RWPE2 (cell line): ENCODE measurements around the gene COL4A2.

Source experiments
- ATAC-seq: fragments of 200-7000 bp; cut with Tn5 transposase; 3 replicates; pipeline ENCODE4 v1.9.1; 2021; ENCODE audit warnings: low read depth
- DNase-seq: peaks from one replicate; pipeline ENCODE4 v3.0.0-alpha.2; 2020; ENCODE audit warnings: low spot score
- H3K27ac ChIP-seq: fragments of 450-650 bp; 2 replicates; pipeline ENCODE4 v1.5.1; 2017; ENCODE audit warnings: mild to moderate bottlenecking; ENCODE audit not compliant: poor library complexity, severe bottlenecking
- H3K27me3 ChIP-seq: fragments of 250-450 bp; sonication (Bioruptor Pico); 2 replicates; pipeline ENCODE4 v1.5.1; 2021; ENCODE audit warnings: mild to moderate bottlenecking, moderate library complexity; ENCODE audit not compliant: insufficient read depth, poor library complexity, severe bottlenecking
- H3K36me3 ChIP-seq: fragments of 250-450 bp; sonication (Bioruptor Pico); 2 replicates; pipeline ENCODE4 v1.5.1; 2020; ENCODE audit warnings: low read depth, mild to moderate bottlenecking, moderate library complexity
- H3K4me1 ChIP-seq: fragments of 250-450 bp; sonication (Bioruptor Pico); 2 replicates; pipeline ENCODE4 v1.5.1; 2021; ENCODE audit warnings: mild to moderate bottlenecking, moderate library complexity; ENCODE audit not compliant: insufficient read depth, poor library complexity, severe bottlenecking
- H3K4me3 ChIP-seq: fragments of 250-450 bp; sonication (Bioruptor Pico); 2 replicates; pipeline ENCODE4 v1.5.1; 2021; ENCODE audit warnings: mild to moderate bottlenecking, moderate library complexity; ENCODE audit not compliant: severe bottlenecking
- H3K9me3 ChIP-seq: fragments of 250-450 bp; sonication (Bioruptor Pico); 2 replicates; pipeline ENCODE4 v1.5.1; 2021; ENCODE audit warnings: mild to moderate bottlenecking, moderate library complexity; ENCODE audit not compliant: severe bottlenecking
- CTCF ChIP-seq: fragments of 450-650 bp; IDR thresholded peaks from one replicate; pipeline ENCODE4 v1.5.1; 2017; ENCODE audit warnings: mild to moderate bottlenecking, moderate library complexity; ENCODE audit not compliant: poor library complexity, severe bottlenecking

COL4A2 gene

GRCh38 chr13:110301083-110301482 lies 6.0 kb upstream of the COL4A2 start:
- no peak for TF ChIP-seq CTCF
- H3K9me3 ChIP-seq: no peaks in the 10 kb centered on the region
- peaks cover 3% of the 10 kb centered on the region for H3K4me1 ChIP-seq
- peaks cover 25% of the 10 kb centered on the region for H3K36me3 ChIP-seq
- no peak overlapping the region for H3K27ac ChIP-seq
- ATAC-seq: no peak
- no peak for DNase-seq
- H3K27me3 ChIP-seq: no peaks in the 10 kb centered on the region
- no peak overlapping the region for H3K4me3 ChIP-seq

- no peak for DNase-seq
These were observed 5.2 kb upstream of the COL4A2 start for GRCh38 chr13:110301606-110302553.

GRCh38 chr13:110302997-110303396 lies 4.1 kb upstream of the COL4A2 start:
- no peak overlapping the region for H3K27ac ChIP-seq
- DNase-seq: no peak
- no peak for TF ChIP-seq CTCF

More at GRCh38 chr13:110301606-110302553, 5.2 kb upstream of the COL4A2 start:
- Histone ChIP-seq H3K27me3 (no peaks in the 10 kb centered on the region), H3K27ac (no peak overlapping the region), H3K36me3 (peaks cover 25% of the 10 kb centered on the region), H3K9me3 (no peaks in the 10 kb centered on the region), H3K4me1 (peaks cover 3% of the 10 kb centered on the region), H3K4me3 (no peak overlapping the region)
- no peak for ATAC-seq
- no peak for TF ChIP-seq CTCF

GRCh38 chr13:110303644-110304043 lies 3.4 kb upstream of the COL4A2 start:
- Histone ChIP-seq H3K36me3 (peaks cover 25% of the 10 kb centered on the region), H3K27me3 (no peaks in the 10 kb centered on the region), H3K4me1 (peaks cover 3% of the 10 kb centered on the region), H3K27ac (no peak overlapping the region), H3K4me3 (no peak overlapping the region), H3K9me3 (no peaks in the 10 kb centered on the region)
- ATAC-seq (no peak), DNase-seq (no peak)
- TF ChIP-seq CTCF: no peak

More at GRCh38 chr13:110302997-110303396, 4.1 kb upstream of the COL4A2 start:
- peaks cover 25% of the 10 kb centered on the region for H3K36me3 ChIP-seq
- H3K4me1 ChIP-seq: peaks cover 3% of the 10 kb centered on the region
- H3K27me3 ChIP-seq: no peaks in the 10 kb centered on the region
- H3K9me3 ChIP-seq: no peaks in the 10 kb centered on the region
- ATAC-seq: no peak
- H3K4me3 ChIP-seq: no peak overlapping the region

GRCh38 chr13:110304256-110304655 lies 2.8 kb upstream of the COL4A2 start:
- Histone ChIP-seq H3K9me3 (no peaks in the 10 kb centered on the region), H3K36me3 (peaks cover 30% of the 10 kb centered on the region), H3K27me3 (no peaks in the 10 kb centered on the region), H3K4me1 (peaks cover 6% of the 10 kb centered on the region), H3K27ac (no peak overlapping the region), H3K4me3 (no peak overlapping the region)
- no peak for DNase-seq
- no peak for TF ChIP-seq CTCF
- no peak for ATAC-seq
